GM21423 (cell line): ENCODE data around the gene VSTM4.
A peak's percentile ranks its signal among the peaks of the same experiment; 100 is the strongest.

ENCODE experiments used
- ATAC-seq: cut with Tn5 transposase; IDR thresholded peaks from one replicate; pipeline ENCODE4 v1.9.1; 2021; ENCODE audit warnings: mild to moderate bottlenecking, moderate library complexity; ENCODE audit not compliant: unreplicated experiment

The VSTM4 gene

GRCh38 chr10:49143249-49143648 lies 27.9 kb upstream of the VSTM4 start:
- ATAC-seq, result no peak

- peak; percentile 62 for ATAC-seq
These were observed 26.4 kb upstream of the VSTM4 start for GRCh38 chr10:49141541-49142332.

GRCh38 chr10:49140304-49141177 lies 25.2 kb upstream of the VSTM4 start:
- no peak for ATAC-seq

- ATAC-seq, result no peak
These were observed 24.5 kb upstream of the VSTM4 start for GRCh38 chr10:49139846-49140195.

- ATAC-seq, result no peak
These were observed 23.9 kb upstream of the VSTM4 start for GRCh38 chr10:49139028-49139845.

GRCh38 chr10:49138361-49138891 lies 23.1 kb upstream of the VSTM4 start:
- no peak for ATAC-seq

- no peak for ATAC-seq
These were observed 21.2 kb upstream of the VSTM4 start for GRCh38 chr10:49136525-49136924.

- ATAC-seq, result no peak
These were observed 20.4 kb upstream of the VSTM4 start for GRCh38 chr10:49135575-49136313.

- no peak for ATAC-seq
These were observed 19.0 kb upstream of the VSTM4 start for GRCh38 chr10:49134327-49134726.

GRCh38 chr10:49133706-49134248 lies 18.5 kb upstream of the VSTM4 start, which contains the start of gene FAM170B:
Gene FAM170B (minus strand): TSS chr10:49134021. CDS start chr10:49133918, 103 bp downstream.
- ATAC-seq, result no peak

GRCh38 chr10:49132362-49132737 lies 17.0 kb upstream of the VSTM4 start:
- ATAC-seq, result no peak

- ATAC-seq, result no peak
These were observed 16.4 kb upstream of the VSTM4 start for GRCh38 chr10:49131507-49132361.

GRCh38 chr10:49129376-49129775 lies 14.1 kb upstream of the VSTM4 start:
- no peak for ATAC-seq

GRCh38 chr10:49128854-49129253 lies 13.5 kb upstream of the VSTM4 start:
- no peak for ATAC-seq

GRCh38 chr10:49123981-49124950 lies 8.9 kb upstream of the VSTM4 start:
- ATAC-seq, result no peak

GRCh38 chr10:49120911-49121310 lies 5.6 kb upstream of the VSTM4 start:
- ATAC-seq, result no peak

- ATAC-seq, result no peak
These were observed 4.4 kb upstream of the VSTM4 start for GRCh38 chr10:49119746-49120145.
